HL-60 (cell line): Measurements from ENCODE around the gene ATF7IP.
"Not testable (repeated sequence)": the region's sequence is repeated elsewhere in the genome, so short reads cannot be mapped to it uniquely, and the experiment has no call there.

Experiments
- GABPA ChIP-seq: IDR thresholded peaks from 2 replicates; pipeline ENCODE4 v1.6.1; 2012; ENCODE audit warnings: low read depth
- POLR2AphosphoS5 ChIP-seq: IDR thresholded peaks from 2 replicates; pipeline ENCODE4 v1.6.1; 2012; ENCODE audit warnings: low read depth
- REST ChIP-seq: IDR thresholded peaks from 2 replicates; pipeline ENCODE4 v1.6.1; 2012; ENCODE audit warnings: low read depth; ENCODE audit not compliant: insufficient replicate concordance
- TF ChIP-seq, protein P1 (sequence below): IDR thresholded peaks from one replicate; pipeline ENCODE4 v1.5.1; 2011; ENCODE audit warnings: low read length, control low read depth, inconsistent platforms; ENCODE audit not compliant: insufficient read depth

DNA sequence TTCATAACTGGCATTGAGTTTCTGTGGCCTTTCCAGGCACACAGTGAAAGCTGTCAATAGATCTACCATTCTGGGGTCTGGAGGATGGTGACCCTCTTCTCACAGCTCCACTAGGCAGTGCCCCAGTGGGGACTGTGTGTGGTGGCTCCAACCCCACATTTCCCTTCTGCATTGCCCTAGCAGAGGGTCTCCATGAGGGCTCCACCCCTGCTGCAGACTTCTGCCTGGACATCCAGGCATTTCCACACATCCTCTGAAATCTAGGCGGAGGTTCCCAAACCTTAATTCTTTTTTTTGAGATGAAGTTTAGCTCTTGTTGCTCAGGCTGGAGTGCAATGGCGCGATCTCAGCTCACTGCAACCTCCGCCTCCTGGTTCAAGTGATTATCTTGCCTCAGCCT lies 14.0 kb upstream of the ATF7IP start:
- TF ChIP-seq, protein P1, sequence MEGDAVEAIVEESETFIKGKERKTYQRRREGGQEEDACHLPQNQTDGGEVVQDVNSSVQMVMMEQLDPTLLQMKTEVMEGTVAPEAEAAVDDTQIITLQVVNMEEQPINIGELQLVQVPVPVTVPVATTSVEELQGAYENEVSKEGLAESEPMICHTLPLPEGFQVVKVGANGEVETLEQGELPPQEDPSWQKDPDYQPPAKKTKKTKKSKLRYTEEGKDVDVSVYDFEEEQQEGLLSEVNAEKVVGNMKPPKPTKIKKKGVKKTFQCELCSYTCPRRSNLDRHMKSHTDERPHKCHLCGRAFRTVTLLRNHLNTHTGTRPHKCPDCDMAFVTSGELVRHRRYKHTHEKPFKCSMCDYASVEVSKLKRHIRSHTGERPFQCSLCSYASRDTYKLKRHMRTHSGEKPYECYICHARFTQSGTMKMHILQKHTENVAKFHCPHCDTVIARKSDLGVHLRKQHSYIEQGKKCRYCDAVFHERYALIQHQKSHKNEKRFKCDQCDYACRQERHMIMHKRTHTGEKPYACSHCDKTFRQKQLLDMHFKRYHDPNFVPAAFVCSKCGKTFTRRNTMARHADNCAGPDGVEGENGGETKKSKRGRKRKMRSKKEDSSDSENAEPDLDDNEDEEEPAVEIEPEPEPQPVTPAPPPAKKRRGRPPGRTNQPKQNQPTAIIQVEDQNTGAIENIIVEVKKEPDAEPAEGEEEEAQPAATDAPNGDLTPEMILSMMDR: not testable (repeated sequence)
- not testable (repeated sequence) for TF ChIP-seq REST, GABPA, POLR2AphosphoS5
